Endodermal cell (in vitro differentiated cells): ENCODE results near the gene CD40LG. TPM values are rescaled to one million over a fixed set of nuclear protein-coding genes. Genes with fewer than 3 reads are reported as not detected.

Experiments
- DNase-seq: peaks from one replicate; pipeline ENCODE4 v3.0.0-alpha.2; 2017
- H3K27ac ChIP-seq: 2 replicates; pipeline ENCODE4 v1.5.1; 2013; ENCODE audit warnings: mild to moderate bottlenecking, low read depth, low read length, moderate library complexity
- H3K27me3 ChIP-seq: 2 replicates; pipeline ENCODE4 v1.6.1; 2013; ENCODE audit warnings: mild to moderate bottlenecking, low read length, moderate library complexity; ENCODE audit not compliant: insufficient read depth, control insufficient read depth, poor library complexity, severe bottlenecking
- H3K36me3 ChIP-seq: 2 replicates; pipeline ENCODE4 v1.7.0; 2013; ENCODE audit warnings: mild to moderate bottlenecking, low read length, moderate library complexity; ENCODE audit not compliant: control insufficient read depth, insufficient read depth
- H3K4me1 ChIP-seq: one replicate; pipeline ENCODE4 v1.7.0; 2013; ENCODE audit warnings: low read length; ENCODE audit not compliant: control insufficient read depth, insufficient read depth
- H3K4me3 ChIP-seq: 2 replicates; pipeline ENCODE4 v1.5.1; 2013; ENCODE audit warnings: mild to moderate bottlenecking, low read length, moderate library complexity
- H3K9ac ChIP-seq: 2 replicates; pipeline ENCODE4 v1.6.1; 2013; ENCODE audit warnings: mild to moderate bottlenecking, low read length, moderate library complexity; ENCODE audit not compliant: poor library complexity, severe bottlenecking; ENCODE audit errors: extremely low read depth
- H3K9me3 ChIP-seq: 2 replicates; pipeline ENCODE4 v1.6.1; 2013; ENCODE audit warnings: mild to moderate bottlenecking, low read length, moderate library complexity; ENCODE audit not compliant: control insufficient read depth
- H3K27ac Mint-ChIP-seq: 2 replicates; pipeline ENCODE4 v1.8.0; 2020; ENCODE audit warnings: mixed read lengths
- H3K27me3 Mint-ChIP-seq: 2 replicates; pipeline ENCODE4 v1.8.0; 2021; ENCODE audit warnings: mild to moderate bottlenecking, mixed read lengths; ENCODE audit not compliant: insufficient read depth
- H3K36me3 Mint-ChIP-seq: 2 replicates; pipeline ENCODE4 v1.8.0; 2020; ENCODE audit warnings: low read depth, mixed read lengths
- H3K4me1 Mint-ChIP-seq: 2 replicates; pipeline ENCODE4 v1.8.0; 2020; ENCODE audit warnings: mixed read lengths
- H3K4me3 Mint-ChIP-seq: 2 replicates; pipeline ENCODE4 v1.8.0; 2020; ENCODE audit warnings: mild to moderate bottlenecking, moderate library complexity, mixed read lengths
- H3K9me3 Mint-ChIP-seq: 2 replicates; pipeline ENCODE4 v1.8.0; 2020; ENCODE audit warnings: mild to moderate bottlenecking, mixed read lengths
- WGBS, 2 experiments: methylation state at CpG; one replicate each; pipeline versions ENCODE4 v1.1.5 to v1.1.7; 2013; ENCODE audit warnings: missing lambda C conversion rate in 2 of 2, mixed read lengths in 1 of 2; ENCODE audit not compliant: insufficient coverage in 1 of 2, insufficient read length in 1 of 2; 5-methylcytosine and 5-hydroxymethylcytosine counted together
- total RNA-seq, 2 donors: library from RNA; stranded (reverse); fragmentation: NEBNext Ultra II Directional in 1 of 2; extraction: Animal tissue kit (Norgen Biotek cat#: 25700) in 1 of 2; gene quantifications; 2 replicates in 1 of 2; 3 replicates in 1 of 2; pipeline ENCODE4 v1.2.1, GENCODE V29; 2021
- TF ChIP-seq, protein P1 (sequence below): fragments of 200-600 bp; sonication (generic); conservative IDR thresholded peaks from 2 replicates; pipeline ENCODE4 v1.5.0; 2021; ENCODE audit warnings: antibody characterized with exemption, mild to moderate bottlenecking

The CD40LG gene
- total RNA-seq, 2 donors from 2014 or later = not detected

DNA sequence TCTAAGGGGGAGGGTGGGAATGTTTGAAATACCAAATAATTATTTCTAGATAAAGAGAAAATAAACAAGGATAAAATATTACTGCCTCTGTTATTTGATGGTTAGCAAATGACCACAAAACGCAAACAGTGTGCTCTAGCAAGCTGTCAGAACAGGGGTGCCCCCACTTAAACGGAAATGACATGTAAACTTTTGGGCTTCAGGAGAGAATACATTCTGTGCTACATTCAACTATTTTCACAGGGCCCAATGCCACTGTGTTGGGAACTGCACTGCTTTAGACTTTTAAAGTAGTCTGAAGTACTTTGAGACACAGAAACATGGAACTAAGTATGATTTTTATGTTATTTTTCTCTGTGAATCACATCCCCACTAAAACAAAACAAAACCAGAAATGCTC lies 14.1 kb downstream of the CD40LG start:
- Mint-ChIP-seq H3K36me3 (no peaks in the 10 kb centered on the region), H3K27me3 (no peaks in the 10 kb centered on the region), H3K4me3 (no peak overlapping the region), H3K4me1 (no peaks in the 10 kb centered on the region), H3K9me3 (peaks cover 49% of the 10 kb centered on the region), H3K27ac (no peak overlapping the region)
- Histone ChIP-seq H3K4me1 (no peaks in the 10 kb centered on the region), H3K4me3 (no peak overlapping the region), H3K27ac (no peak overlapping the region), H3K9me3 (no peaks in the 10 kb centered on the region), H3K36me3 (no peaks in the 10 kb centered on the region), H3K27me3 (no peaks in the 10 kb centered on the region), H3K9ac (no peak overlapping the region)
- WGBS, 2 experiments = 81% methylated on average over 2 of the region's 2 CpGs; no CpG with 5 or more reads in 1 of the 2 experiments
- TF ChIP-seq, protein P1, sequence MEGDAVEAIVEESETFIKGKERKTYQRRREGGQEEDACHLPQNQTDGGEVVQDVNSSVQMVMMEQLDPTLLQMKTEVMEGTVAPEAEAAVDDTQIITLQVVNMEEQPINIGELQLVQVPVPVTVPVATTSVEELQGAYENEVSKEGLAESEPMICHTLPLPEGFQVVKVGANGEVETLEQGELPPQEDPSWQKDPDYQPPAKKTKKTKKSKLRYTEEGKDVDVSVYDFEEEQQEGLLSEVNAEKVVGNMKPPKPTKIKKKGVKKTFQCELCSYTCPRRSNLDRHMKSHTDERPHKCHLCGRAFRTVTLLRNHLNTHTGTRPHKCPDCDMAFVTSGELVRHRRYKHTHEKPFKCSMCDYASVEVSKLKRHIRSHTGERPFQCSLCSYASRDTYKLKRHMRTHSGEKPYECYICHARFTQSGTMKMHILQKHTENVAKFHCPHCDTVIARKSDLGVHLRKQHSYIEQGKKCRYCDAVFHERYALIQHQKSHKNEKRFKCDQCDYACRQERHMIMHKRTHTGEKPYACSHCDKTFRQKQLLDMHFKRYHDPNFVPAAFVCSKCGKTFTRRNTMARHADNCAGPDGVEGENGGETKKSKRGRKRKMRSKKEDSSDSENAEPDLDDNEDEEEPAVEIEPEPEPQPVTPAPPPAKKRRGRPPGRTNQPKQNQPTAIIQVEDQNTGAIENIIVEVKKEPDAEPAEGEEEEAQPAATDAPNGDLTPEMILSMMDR = no peak
- no peak for DNase-seq

DNA sequence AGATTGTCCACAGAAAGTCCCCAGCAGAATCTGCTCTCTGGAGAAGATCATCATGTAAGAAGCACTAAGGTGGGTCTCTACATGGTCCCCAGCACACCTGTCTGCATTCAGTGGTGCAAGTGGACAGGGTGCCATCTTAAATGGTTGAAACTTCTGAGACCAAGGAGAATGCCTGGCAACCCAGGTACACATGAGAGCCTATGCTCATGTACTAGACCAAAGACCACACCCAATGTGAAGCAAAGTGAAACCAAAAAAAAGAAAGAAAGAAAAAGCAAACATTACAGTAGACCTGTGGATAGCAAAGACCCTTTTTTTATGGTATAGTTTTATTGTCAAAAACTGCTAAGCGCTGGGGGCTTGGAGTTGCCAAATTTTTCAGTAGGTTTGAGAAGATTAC lies 15.0 kb downstream of the CD40LG start:
- no peak overlapping the region for H3K4me3 Mint-ChIP-seq
- no peak overlapping the region for H3K9ac ChIP-seq
- H3K9me3 Mint-ChIP-seq = peaks cover 52% of the 10 kb centered on the region
- H3K27ac ChIP-seq = no peak overlapping the region
- H3K27me3 ChIP-seq = no peaks in the 10 kb centered on the region
- WGBS, 2 experiments = no CpG with 5 or more reads among the region's 1 CpG
- TF ChIP-seq, protein P1 = no peak
- H3K36me3 Mint-ChIP-seq = no peaks in the 10 kb centered on the region
- no peaks in the 10 kb centered on the region for H3K9me3 ChIP-seq
- no peak for DNase-seq
- no peak overlapping the region for H3K4me3 ChIP-seq
- H3K36me3 ChIP-seq = no peaks in the 10 kb centered on the region
- H3K27ac Mint-ChIP-seq = no peak overlapping the region
- no peaks in the 10 kb centered on the region for H3K4me1 Mint-ChIP-seq
- H3K4me1 ChIP-seq = no peaks in the 10 kb centered on the region
- no peaks in the 10 kb centered on the region for H3K27me3 Mint-ChIP-seq

DNA sequence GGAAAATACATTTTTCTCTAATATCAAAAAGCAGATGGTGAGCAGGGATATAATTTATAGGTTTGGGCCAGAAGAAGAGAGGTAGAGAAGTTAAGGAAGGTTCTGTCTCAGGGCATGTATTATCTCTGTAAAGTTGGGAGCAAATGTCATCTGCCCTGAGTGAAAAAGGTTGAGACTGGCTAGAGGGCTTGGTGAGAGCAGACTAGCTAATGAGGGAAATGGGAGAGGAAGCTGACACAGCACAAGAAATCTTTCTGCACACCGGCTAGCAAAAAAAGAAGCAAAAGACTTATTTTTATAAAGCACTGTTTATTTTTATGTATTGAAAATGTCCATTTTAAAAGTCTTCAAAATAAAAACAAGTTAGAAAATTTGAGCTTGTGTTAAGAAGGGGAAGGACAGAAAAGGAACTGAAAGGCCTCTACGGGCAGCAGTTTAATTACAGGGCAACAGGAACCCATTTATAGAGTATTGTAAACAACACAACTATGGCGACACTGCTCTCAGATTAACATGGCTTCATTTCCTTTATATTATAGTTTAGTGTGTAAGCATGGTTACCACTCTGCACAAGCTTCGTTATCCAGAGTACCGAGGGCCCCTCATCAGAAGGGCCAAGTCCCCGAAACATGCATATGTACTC lies 17.4 kb downstream of the CD40LG start:
- 100% methylated on average over 3 of the region's 6 CpGs; no CpG with 5 or more reads in 1 of the 2 experiments for WGBS, 2 experiments
- no peak overlapping the region for H3K27ac Mint-ChIP-seq
- Histone ChIP-seq H3K9me3 (no peaks in the 10 kb centered on the region), H3K27ac (no peak overlapping the region), H3K9ac (no peak overlapping the region), H3K4me3 (no peak overlapping the region), H3K36me3 (no peaks in the 10 kb centered on the region), H3K4me1 (no peaks in the 10 kb centered on the region), H3K27me3 (no peaks in the 10 kb centered on the region)
- no peaks in the 10 kb centered on the region for H3K4me1 Mint-ChIP-seq
- no peaks in the 10 kb centered on the region for H3K27me3 Mint-ChIP-seq
- no peaks in the 10 kb centered on the region for H3K36me3 Mint-ChIP-seq
- DNase-seq = no peak
- H3K9me3 Mint-ChIP-seq = peaks cover 56% of the 10 kb centered on the region
- H3K4me3 Mint-ChIP-seq = no peak overlapping the region
- TF ChIP-seq, protein P1 = no peak
